Heart left ventricle (tissue), 16 donors: Measurements from ENCODE around the gene TMBIM4. TPM values are rescaled to one million over a fixed set of nuclear protein-coding genes. Genes with fewer than 3 reads are reported as not detected.

Experiments
- ATAC-seq, 4 donors: fragments of 200-7000 bp; cut with Tn5 transposase; one replicate each; pipeline ENCODE4 v1.9.1; 2020 to 2022; ENCODE audit warnings: moderate library complexity in 4 of 4, mild to moderate bottlenecking in 3 of 4, moderate number of reproducible peaks in 1 of 4
- DNase-seq, 5 donors: peaks; one replicate each; pipeline ENCODE4 v3.0.0-alpha.2; 2020
- H3K27ac ChIP-seq, 12 donors: fragments of 200-600 bp; sonication (generic) in 4 of 12; one replicate each; pipeline versions ENCODE4 v1.5.0 to v1.8.0; 2016 to 2022; ENCODE audit warnings: mild to moderate bottlenecking in 2 of 12
- H3K27me3 ChIP-seq, 9 donors: fragments of 200-600 bp; sonication (generic) in 2 of 9; one replicate each; pipeline versions ENCODE4 v1.5.1 to v1.8.0; 2016 to 2022; ENCODE audit warnings: mild to moderate bottlenecking in 3 of 9
- H3K36me3 ChIP-seq, 9 donors: fragments of 200-600 bp; sonication (generic) in 2 of 9; one replicate each; pipeline versions ENCODE4 v1.5.0 to v1.8.0; 2018 to 2022; ENCODE audit warnings: mild to moderate bottlenecking in 2 of 9
- H3K4me1 ChIP-seq, 12 donors: fragments of 200-600 bp; sonication (generic) in 4 of 12; one replicate each; pipeline versions ENCODE4 v1.5.0 to v1.8.0; 2016 to 2022; ENCODE audit warnings: mild to moderate bottlenecking in 3 of 12
- H3K4me3 ChIP-seq, 12 donors: fragments of 200-600 bp; sonication (generic) in 4 of 12; one replicate each; pipeline versions ENCODE4 v1.5.0 to v1.8.0; 2017 to 2022; ENCODE audit warnings: mild to moderate bottlenecking in 9 of 12, moderate library complexity in 4 of 12
- H3K9me3 ChIP-seq, 12 donors: fragments of 200-600 bp; sonication (generic) in 4 of 12; one replicate each; pipeline versions ENCODE4 v1.5.0 to v1.8.0; 2016 to 2022; ENCODE audit warnings: mild to moderate bottlenecking in 1 of 12
- CTCF ChIP-seq, 12 donors: fragments of 200-600 bp; sonication (generic) in 4 of 12; IDR thresholded peaks; one replicate each; pipeline versions ENCODE4 v1.5.0 to v1.8.0; 2018 to 2022; ENCODE audit warnings: antibody characterized with exemption in 12 of 12, mild to moderate bottlenecking in 5 of 12
- POLR2A ChIP-seq, 2 donors: fragments of 450-650 bp; IDR thresholded peaks; one replicate each; pipeline ENCODE4 v1.6.1; 2017; ENCODE audit warnings: antibody characterized with exemption in 2 of 2, mild to moderate bottlenecking in 2 of 2, moderate library complexity in 2 of 2
- WGBS, 4 donors: extraction: QIAGEN DNeasy Blood & Tissue Kit in 2 of 4; methylation state at CpG; one replicate each; pipeline versions ENCODE4 v1.1.5 to v1.1.7; 2013 to 2018; 5-methylcytosine and 5-hydroxymethylcytosine counted together
- intact Hi-C, 10 donors: fragments of 100-400 bp; cut with DNase I; formaldehyde crosslinking; loops; one replicate each; pipeline versions ENCODE4 v1.11.1 to v1.14.2; 2022
- polyA plus RNA-seq, 2 donors: library from polyadenylated mRNA; stranded (reverse); fragments of 200-250 nt; gene quantifications; one replicate each; pipeline ENCODE4 v1.2.3, GENCODE V29; 2013
- total RNA-seq, 9 donors: library from RNA; depleted of rRNA in 2 of 9; stranded (reverse); fragments of >200 nt in 2 of 9; fragmentation: NEBNext Ultra II Directional in 3 of 9; extraction: Animal tissue kit (Norgen Biotek cat#: 25700) in 3 of 9; gene quantifications; one replicate each; pipeline versions ENCODE4 v1.1.0 to v1.2.4, GENCODE V29; 2016 to 2023
- donor health status: ischemic (EF 13 %, LVEDD 7.1; RV severe dilation, severe dysfunction).
- donor health status: healthy with polysubstance abuse.
- donor health status: DM: no; HTN: yes; CAD: no.
- donor health status: DM: no; HTN: no; CAD: no.
- donor health status: ischemic (EF 25% LVEDD 6.9; RV normal size, moderate dysfunction).
- donor health status: ischemic (EF 25% LVEDD 5.7; RV mildly dilated, moderate dysfunction).
- donor health status: healthy.
- donor health status: DM: yes; HTN: yes; CAD: no.
- donor health status: ischemic (EF 35%, LVEDD 5.7; RV mildly dilated, moderate dysfunction).
- donor health status: nonischemic (EF 11% LVEDD 7.7; RV severe dilation, severe dysfunction).
- donor health status: DM: yes; HTN: yes; CAD: no.
- donor health status: PGD.
- donor health status: ischemic (EF 29% LVEDD 5.4; RV normal size, mild dysfunction).
- donor health status: nonischemic (EF 23%, LVEDD 6.1; RV moderate dilation, normal function).

Gene TMBIM4
- total and polyA plus RNA-seq, 11 donors: 52.2 to 131 (median 86.2) TPM

- DNase-seq (no peak), ATAC-seq (no peak)
- peak overlapping the region in 11 of 12 donors; percentile 56 to 90 (median 85) for H3K4me3 ChIP-seq
- H3K9me3 ChIP-seq: peaks cover 0 to 10% (median 0%) of the 10 kb centered on the region in 12 donors
- 81 to 84% (median 82%) methylated on average over 8 of the region's 8 CpGs for WGBS, 4 donors
- TF ChIP-seq CTCF (IDR thresholded peaks at IDR 0.05) (no peak), POLR2A (IDR thresholded peaks at IDR 0.05) (no peak)
- intact Hi-C loops: loop anchor here in 6 of 10 donors (2.0 to 10.0 kb wide), 6 partner anchors 20 to 136 kb away; partner anchors contain the start of genes HELB (in 4 of the 6) and IRAK3 (in 1 of the 6)
- H3K27ac ChIP-seq: peak overlapping the region in 11 of 12 donors; percentile 94 to 100 (median 99)
- H3K27me3 ChIP-seq: no peaks in the 10 kb centered on the region
- H3K36me3 ChIP-seq: peaks cover 0 to 5% (median 0%) of the 10 kb centered on the region in 9 donors
- H3K4me1 ChIP-seq: peaks cover 0 to 50% (median 17%) of the 10 kb centered on the region in 12 donors
These were observed 1.4 kb downstream of the TMBIM4 start for GRCh38 chr12:66168410-66168809.

GRCh38 chr12:66166561-66166960 is 3.2 kb downstream of the TMBIM4 start:
- intact Hi-C loops: loop anchor here in 6 of 10 donors (5.0 to 10.0 kb wide), 4 partner anchors 68 to 138 kb away; partner anchors contain the start of gene HELB (in 3 of the 6)
- TF ChIP-seq CTCF (IDR thresholded peaks at IDR 0.05): no peak
- Histone ChIP-seq H3K27me3 (no peaks in the 10 kb centered on the region), H3K4me3 (no peak overlapping the region), H3K9me3 (peaks cover 0 to 10% (median 0%) of the 10 kb centered on the region in 12 donors), H3K36me3 (peaks cover 0 to 5% (median 0%) of the 10 kb centered on the region in 9 donors), H3K4me1 (peaks cover 0 to 60% (median 33%) of the 10 kb centered on the region in 12 donors), H3K27ac (no peak overlapping the region)
- no peak for DNase-seq
- WGBS, 4 donors: 85 to 93% (median 89%) methylated on average over 2 of the region's 2 CpGs
- no peak for ATAC-seq

- 93 to 98% (median 97%) methylated on average over 2 of the region's 2 CpGs for WGBS, 4 donors
- no peak overlapping the region for H3K4me3 ChIP-seq
- no peaks in the 10 kb centered on the region for H3K27me3 ChIP-seq
- no peak overlapping the region for H3K27ac ChIP-seq
- TF ChIP-seq POLR2A (IDR thresholded peaks at IDR 0.05) (no peak), CTCF (IDR thresholded peaks at IDR 0.05) (no peak)
- H3K36me3 ChIP-seq: peaks cover 0 to 19% (median 5%) of the 10 kb centered on the region in 9 donors
- DNase-seq: no peak
- H3K9me3 ChIP-seq: peaks cover 0 to 10% (median 0%) of the 10 kb centered on the region in 12 donors
- intact Hi-C loops: loop anchor here in 6 of 10 donors (5.0 to 10.0 kb wide), 4 partner anchors 70 to 140 kb away; partner anchors contain the start of gene HELB (in 3 of the 6)
- no peak for ATAC-seq
- H3K4me1 ChIP-seq: peaks cover 0 to 58% (median 36%) of the 10 kb centered on the region in 12 donors
These were observed 4.7 kb downstream of the TMBIM4 start for GRCh38 chr12:66165141-66165540.

- 82 to 86% (median 83%) methylated on average over 3 of the region's 3 CpGs for WGBS, 4 donors
- Histone ChIP-seq H3K4me3 (no peak overlapping the region), H3K9me3 (peaks cover 0 to 10% (median 0%) of the 10 kb centered on the region in 12 donors), H3K4me1 (peaks cover 0 to 65% (median 36%) of the 10 kb centered on the region in 12 donors), H3K36me3 (peaks cover 0 to 26% (median 11%) of the 10 kb centered on the region in 9 donors), H3K27me3 (no peaks in the 10 kb centered on the region), H3K27ac (no peak overlapping the region)
- ATAC-seq (no peak), DNase-seq (no peak)
- intact Hi-C loops: loop anchor here in 5 of 10 donors (10.0 kb wide), 3 partner anchors 70 to 140 kb away; partner anchors contain the start of gene HELB (in 2 of the 5)
- TF ChIP-seq CTCF (IDR thresholded peaks at IDR 0.05) (no peak), POLR2A (IDR thresholded peaks at IDR 0.05) (no peak)
These were observed 5.4 kb downstream of the TMBIM4 start for GRCh38 chr12:66164349-66164821.
